K562 (cell line): ENCODE results near the gene SAMD9. TPM values are rescaled to one million over a fixed set of nuclear protein-coding genes. Genes with fewer than 3 reads are reported as not detected.

Experiments used
- ATAC-seq: fragments of 200-7000 bp; cut with Tn5 transposase; 3 replicates; pipeline ENCODE4 v1.9.1; 2020; ENCODE audit warnings: moderate library complexity
- BruUV-seq: library from RNA; stranded (reverse); fragments of 400-500 nt; replicated peaks from 2 replicates; lab custom pipeline; 2021; lab: Mats Ljungman, UMichigan
- CTCF ChIA-PET: fragments of 300-600 bp; formaldehyde crosslinking; extraction: SDS; loops from one replicate; lab custom pipeline; 2021; ENCODE audit warnings: low intra/inter-chr PET ratio; lab: Yijun Ruan, JAX
- POLR2A ChIA-PET: fragments of 300-600, 350-650 bp; sonication (Branson Sonifier 250); formaldehyde crosslinking; extraction: SDS; loops from one replicate; lab custom pipeline; 2021; ENCODE audit warnings: antibody characterized with exemption, inconsistent platforms; lab: Yijun Ruan, JAX
- DNase-seq, 4 experiments: peaks; one replicate each; pipeline versions ENCODE4 v3.0.0 to v3.0.0-alpha.2; 2011 to 2018; ENCODE audit warnings: low spot score in 3 of 4, mixed read lengths in 3 of 4; ENCODE audit errors: extremely low read depth in 1 of 4
- FAIRE-seq: peaks from 2 replicates; lab custom pipeline; 2011; peaks lifted over from hg19 to GRCh38; lab: Jason Lieb, UNC
- H2AFZ ChIP-seq: 2 replicates; pipeline ENCODE4 v1.6.0; 2011; ENCODE audit warnings: low read depth, low read length, control low read depth, inconsistent platforms
- H3K27ac ChIP-seq: fragments of 200-600 bp; 3 replicates; pipeline ENCODE4 v1.8.0; 2011; ENCODE audit warnings: low read depth, mild to moderate bottlenecking, control low read depth, inconsistent platforms, low read length, moderate library complexity, mixed read lengths; ENCODE audit errors: extremely low read depth
- H3K27me3 ChIP-seq, 2 experiments: fragments of 300-600 bp in 1 of 2; 2 replicates in 1 of 2; 3 replicates in 1 of 2; pipeline versions ENCODE4 v1.6.0 to v1.8.0; 2011; ENCODE audit warnings: inconsistent platforms in 2 of 2, low read length in 2 of 2, mild to moderate bottlenecking in 1 of 2, mixed read lengths in 1 of 2, moderate library complexity in 1 of 2; ENCODE audit not compliant: control insufficient read depth in 2 of 2, insufficient read depth in 2 of 2
- H3K36me3 ChIP-seq: fragments of 300-600 bp; 3 replicates; pipeline ENCODE4 v1.8.0; 2011; ENCODE audit warnings: mild to moderate bottlenecking, low read length, inconsistent platforms; ENCODE audit not compliant: control insufficient read depth, insufficient read depth
- H3K4me1 ChIP-seq, 2 experiments: fragments of 200-600 bp in 1 of 2; replicated peaks in 1 of 2; 2 replicates in 1 of 2; 3 replicates in 1 of 2; pipeline versions ENCODE4 v1.5.1 to v1.8.0; 2011; ENCODE audit warnings: inconsistent platforms in 2 of 2, low read length in 2 of 2, mild to moderate bottlenecking in 1 of 2, mixed read lengths in 1 of 2, moderate library complexity in 1 of 2; ENCODE audit not compliant: control insufficient read depth in 2 of 2, insufficient read depth in 2 of 2
- H3K4me2 ChIP-seq: 2 replicates; pipeline ENCODE4 v1.6.1; 2011; ENCODE audit warnings: low read length, control low read depth, inconsistent platforms, mixed read lengths; ENCODE audit not compliant: insufficient read depth
- H3K4me3 ChIP-seq: fragments of 200-600 bp; sonication (generic), shearing (Covaris generic); 2 replicates; pipeline ENCODE4 v1.5.1; 2016; ENCODE audit warnings: control low read depth, inconsistent platforms
- H3K79me2 ChIP-seq: fragments of 200-600 bp; 3 replicates; pipeline ENCODE4 v1.8.0; 2011; ENCODE audit warnings: low read length, inconsistent platforms; ENCODE audit not compliant: control insufficient read depth, insufficient read depth
- H3K9ac ChIP-seq, 2 experiments: 2 replicates each; pipeline versions ENCODE4 v1.6.0 to v1.6.1; 2011; ENCODE audit warnings: low read depth in 2 of 2, low read length in 2 of 2, control low read depth in 1 of 2, inconsistent platforms in 1 of 2, mild to moderate bottlenecking in 1 of 2, mixed read lengths in 1 of 2; ENCODE audit not compliant: insufficient read depth in 1 of 2
- H3K9me1 ChIP-seq: one replicate; pipeline ENCODE4 v1.6.0; 2011; ENCODE audit warnings: inconsistent platforms, mild to moderate bottlenecking, low read length, moderate library complexity; ENCODE audit not compliant: control insufficient read depth, insufficient read depth
- H3K9me3 ChIP-seq: replicated peaks from 2 replicates; pipeline ENCODE4 v1.5.1; 2011; ENCODE audit warnings: low read depth, low read length, inconsistent platforms; ENCODE audit not compliant: control insufficient read depth, insufficient read depth
- H4K20me1 ChIP-seq: replicated peaks from 2 replicates; pipeline ENCODE4 v1.6.1; 2011; ENCODE audit warnings: low read length, inconsistent platforms, mixed read lengths; ENCODE audit not compliant: control insufficient read depth, insufficient read depth
- ETV5 ChIP-seq: sonication (generic); formaldehyde crosslinking; IDR thresholded peaks from 2 replicates; pipeline ENCODE4 v1.4.0; 2020; ENCODE audit warnings: low read depth, mild to moderate bottlenecking, missing genetic modification reagents
- HDAC6 ChIP-seq: IDR thresholded peaks from 2 replicates; pipeline ENCODE4 v1.6.1; 2012; ENCODE audit warnings: low read depth, mild to moderate bottlenecking, control low read depth, inconsistent platforms, low read length, moderate library complexity
- IRF2 ChIP-seq: sonication (generic); formaldehyde crosslinking; IDR thresholded peaks from 2 replicates; pipeline ENCODE4 v1.8.1; 2022; ENCODE audit warnings: mild to moderate bottlenecking, missing genetic modification reagents
- KLF13 ChIP-seq: fragments of 450-650 bp; IDR thresholded peaks from 2 replicates; pipeline ENCODE4 v1.6.1; 2016; ENCODE audit warnings: missing genetic modification characterization, low read depth, mild to moderate bottlenecking, missing compliant biosample characterization, moderate library complexity, borderline replicate concordance
- PCBP2 ChIP-seq: fragments of 200-400 bp; formaldehyde crosslinking; IDR thresholded peaks from 2 replicates; pipeline ENCODE4 v1.6.1; 2018; ENCODE audit warnings: low read length, low read depth, mild to moderate bottlenecking, moderate library complexity; ENCODE audit not compliant: poor library complexity, severe bottlenecking
- TBP ChIP-seq: optimal IDR thresholded peaks from 2 replicates; pipeline ENCODE3; 2011; ENCODE audit warnings: low read depth, low read length, improper control_type of control experiment
- ZNF124 ChIP-seq: sonication (generic); formaldehyde crosslinking; IDR thresholded peaks from 2 replicates; pipeline ENCODE4 v1.8.1; 2022; ENCODE audit warnings: missing genetic modification reagents
- ZNF212 ChIP-seq: fragments of 450-650 bp; formaldehyde crosslinking; IDR thresholded peaks from 2 replicates; pipeline ENCODE4 v1.4.0; 2020; ENCODE audit warnings: mild to moderate bottlenecking
- ZNF316 ChIP-seq: fragments of 450-650 bp; IDR thresholded peaks from 2 replicates; pipeline ENCODE4 v1.6.1; 2016
- WGBS: fragments of 100-300 bp; shearing (Covaris generic); methylation state at CpG from one replicate; pipeline ENCODE4 v1.1.6; 2016; ENCODE audit warnings: low coverage, mixed read lengths; ENCODE audit not compliant: insufficient coverage; ENCODE audit errors: missing lambda C conversion rate; 5-methylcytosine and 5-hydroxymethylcytosine counted together
- in situ Hi-C: fragments of 300-500 bp; cut with MboI; formaldehyde crosslinking; loops from 4 replicates; pipeline ENCODE4 v1.15.0; 2018; ENCODE audit warnings: inconsistent platforms, mixed read lengths
- intact Hi-C: fragments of 100-400 bp; cut with micrococcal nuclease; formaldehyde crosslinking; loops from 2 replicates; pipeline ENCODE4 v1.14.2; 2022
- polyA plus RNA-seq, 8 experiments: library from polyadenylated mRNA; depleted of rRNA in 4 of 8; stranded (reverse) in 5 of 8; unstranded in 3 of 8; fragments of >200 nt; fragmentation: Nextera tagmentation in 2 of 8; fragmentation: Illumina TruSeq in 1 of 8; extraction: Ambion mirVana in 2 of 8; extraction: Trizol in 1 of 8; gene quantifications; 2 replicates each; pipeline versions ENCODE4 v1.2.1 to v1.2.3, GENCODE V29; 2011 to 2014; ENCODE audit warnings: inconsistent platforms in 1 of 8, missing spikeins in 1 of 8
- total RNA-seq, 7 experiments: library from RNA; depleted of rRNA in 6 of 7; stranded (reverse); fragments of >200 nt in 6 of 7; fragmentation: Illumina TruSeq in 2 of 7; extraction: Trizol in 2 of 7; gene quantifications; 2 replicates each; pipeline versions ENCODE4 v1.2.1 to v1.2.3, GENCODE V29; 2011 to 2021; ENCODE audit warnings: low replicate concordance in 1 of 7
- TF ChIP-seq, protein P1 (sequence below): fragments of 250-450 bp; sonication (Bioruptor Pico); IDR thresholded peaks from 2 replicates; pipeline ENCODE4 v1.6.1; 2021; ENCODE audit warnings: mild to moderate bottlenecking
- TF ChIP-seq, protein P2 (sequence below): sonication (generic); formaldehyde crosslinking; IDR thresholded peaks from 2 replicates; pipeline ENCODE4 v1.8.1; 2023; ENCODE audit warnings: mild to moderate bottlenecking, missing genetic modification reagents

Gene SAMD9
- total and polyA plus RNA-seq, 9 of the 15 experiments (the other 6 are each of a cell fraction or from before 2014, with no cell fraction given), result 1.0 to 4.0 (median 1.9) TPM

DNA sequence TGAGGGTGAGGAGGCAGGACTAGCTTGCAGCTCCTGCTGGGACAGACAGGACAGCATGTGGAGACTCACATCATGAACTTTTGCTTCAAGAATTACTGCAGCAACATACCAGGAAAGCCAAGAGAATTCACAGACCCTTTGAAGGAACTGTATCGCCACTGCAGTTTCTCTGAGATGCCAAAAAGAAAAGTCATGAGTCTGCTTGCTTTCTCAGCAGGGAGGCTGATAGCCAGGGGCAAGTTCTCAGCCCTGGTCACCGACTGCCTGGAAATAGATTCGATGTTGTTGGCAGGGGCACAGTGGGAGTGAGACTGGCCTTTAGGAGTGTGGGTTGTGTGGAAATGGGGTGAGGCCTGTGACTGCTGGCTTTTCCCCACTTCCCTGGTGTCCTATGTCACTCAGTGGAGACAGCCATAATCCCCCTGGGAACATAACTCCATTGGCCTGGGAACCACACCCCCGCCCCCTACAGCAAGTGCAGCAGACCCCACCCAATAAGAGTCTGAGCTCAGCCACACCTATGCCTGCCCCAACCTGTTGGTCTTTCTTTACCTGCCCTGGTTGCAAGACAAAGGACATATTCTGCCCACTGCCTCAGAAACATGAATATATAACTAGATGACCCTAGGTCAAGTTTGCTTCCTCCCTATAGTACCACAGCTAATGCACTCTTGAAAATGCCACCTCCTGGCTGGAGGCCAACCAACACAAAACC is 1.6 kb upstream of the SAMD9 start:
- BruUV-seq, result no TSS peak
- Histone ChIP-seq H3K79me2 (no peaks in the 10 kb centered on the region), H3K4me3 (no peak overlapping the region), H3K9ac (no peak overlapping the region), H3K27me3 (no peaks in the 10 kb centered on the region), H3K9me3 (no peaks in the 10 kb centered on the region), H3K4me1 (no peaks in the 10 kb centered on the region; a peak in 2 of 5 replicates), H3K36me3 (no peaks in the 10 kb centered on the region), H3K9me1 (no peaks in the 10 kb centered on the region), H3K4me2 (0 out of 2 replicates have a peak overlapping the region, but pooled peaks have one; percentile 15), H3K27ac (no peak overlapping the region), H4K20me1 (no peaks in the 10 kb centered on the region), H2AFZ (peak overlapping the region; percentile 60)
- TF ChIP-seq ZNF316, result no peak
- no peak for TF ChIP-seq HDAC6
- TF ChIP-seq KLF13 (tag), result no peak
- no peak for TF ChIP-seq ETV5 (CRISPR knock-in tag)
- TF ChIP-seq TBP, result no peak
- TF ChIP-seq ZNF124 (CRISPR knock-in tag), result no peak
- TF ChIP-seq IRF2 (CRISPR knock-in tag), result no peak
- TF ChIP-seq, protein P1, sequence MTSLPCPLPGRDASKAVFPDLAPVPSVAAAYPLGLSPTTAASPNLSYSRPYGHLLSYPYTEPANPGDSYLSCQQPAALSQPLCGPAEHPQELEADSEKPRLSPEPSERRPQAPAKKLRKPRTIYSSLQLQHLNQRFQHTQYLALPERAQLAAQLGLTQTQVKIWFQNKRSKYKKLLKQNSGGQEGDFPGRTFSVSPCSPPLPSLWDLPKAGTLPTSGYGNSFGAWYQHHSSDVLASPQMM (CRISPR knock-in tag), result no peak
- TF ChIP-seq, protein P2, sequence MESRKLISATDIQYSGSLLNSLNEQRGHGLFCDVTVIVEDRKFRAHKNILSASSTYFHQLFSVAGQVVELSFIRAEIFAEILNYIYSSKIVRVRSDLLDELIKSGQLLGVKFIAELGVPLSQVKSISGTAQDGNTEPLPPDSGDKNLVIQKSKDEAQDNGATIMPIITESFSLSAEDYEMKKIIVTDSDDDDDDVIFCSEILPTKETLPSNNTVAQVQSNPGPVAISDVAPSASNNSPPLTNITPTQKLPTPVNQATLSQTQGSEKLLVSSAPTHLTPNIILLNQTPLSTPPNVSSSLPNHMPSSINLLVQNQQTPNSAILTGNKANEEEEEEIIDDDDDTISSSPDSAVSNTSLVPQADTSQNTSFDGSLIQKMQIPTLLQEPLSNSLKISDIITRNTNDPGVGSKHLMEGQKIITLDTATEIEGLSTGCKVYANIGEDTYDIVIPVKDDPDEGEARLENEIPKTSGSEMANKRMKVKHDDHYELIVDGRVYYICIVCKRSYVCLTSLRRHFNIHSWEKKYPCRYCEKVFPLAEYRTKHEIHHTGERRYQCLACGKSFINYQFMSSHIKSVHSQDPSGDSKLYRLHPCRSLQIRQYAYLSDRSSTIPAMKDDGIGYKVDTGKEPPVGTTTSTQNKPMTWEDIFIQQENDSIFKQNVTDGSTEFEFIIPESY, result no peak
- TF ChIP-seq PCBP2, result no peak
- no peak for TF ChIP-seq ZNF212 (CRISPR knock-in tag)
- no peak for ATAC-seq
- POLR2A ChIA-PET, result no interaction called here
- no peak for DNase-seq
- intact Hi-C loops, result loop anchor here (2.0 kb wide), 1 partner anchor 27 kb away; no protein-coding TSS in a partner anchor
- CTCF ChIA-PET, result no interaction called here
- FAIRE-seq, result no peak
- in situ Hi-C loops, result no loop called here
- 22% methylated on average over 4 of the region's 4 CpGs for WGBS
